BE2C (cell line): ENCODE results near the gene MEF2D.

Experiments
- DNase-seq: peaks from one replicate; pipeline ENCODE4 v3.0.0-alpha.2; 2020
- H3K27me3 ChIP-seq: fragments of 250-450 bp; sonication (Bioruptor Pico); 2 replicates; pipeline ENCODE4 v1.5.1; 2020; ENCODE audit warnings: mild to moderate bottlenecking
- H3K36me3 ChIP-seq: fragments of 250-450 bp; sonication (Bioruptor Pico); 2 replicates; pipeline ENCODE4 v1.5.1; 2020; ENCODE audit warnings: mild to moderate bottlenecking
- H3K4me1 ChIP-seq: fragments of 250-450 bp; sonication (Bioruptor Pico); 2 replicates; pipeline ENCODE4 v1.5.1; 2020
- H3K4me3 ChIP-seq: 2 replicates; pipeline ENCODE4 v1.5.1; 2011; ENCODE audit warnings: low read depth, low read length
- H3K9me3 ChIP-seq: fragments of 250-450 bp; sonication (Bioruptor Pico); 2 replicates; pipeline ENCODE4 v1.5.1; 2020
- TF ChIP-seq, protein P1 (sequence below): IDR thresholded peaks from 2 replicates; pipeline ENCODE4 v1.5.1; 2012; ENCODE audit warnings: mild to moderate bottlenecking, low read depth, low read length

MEF2D gene

DNA sequence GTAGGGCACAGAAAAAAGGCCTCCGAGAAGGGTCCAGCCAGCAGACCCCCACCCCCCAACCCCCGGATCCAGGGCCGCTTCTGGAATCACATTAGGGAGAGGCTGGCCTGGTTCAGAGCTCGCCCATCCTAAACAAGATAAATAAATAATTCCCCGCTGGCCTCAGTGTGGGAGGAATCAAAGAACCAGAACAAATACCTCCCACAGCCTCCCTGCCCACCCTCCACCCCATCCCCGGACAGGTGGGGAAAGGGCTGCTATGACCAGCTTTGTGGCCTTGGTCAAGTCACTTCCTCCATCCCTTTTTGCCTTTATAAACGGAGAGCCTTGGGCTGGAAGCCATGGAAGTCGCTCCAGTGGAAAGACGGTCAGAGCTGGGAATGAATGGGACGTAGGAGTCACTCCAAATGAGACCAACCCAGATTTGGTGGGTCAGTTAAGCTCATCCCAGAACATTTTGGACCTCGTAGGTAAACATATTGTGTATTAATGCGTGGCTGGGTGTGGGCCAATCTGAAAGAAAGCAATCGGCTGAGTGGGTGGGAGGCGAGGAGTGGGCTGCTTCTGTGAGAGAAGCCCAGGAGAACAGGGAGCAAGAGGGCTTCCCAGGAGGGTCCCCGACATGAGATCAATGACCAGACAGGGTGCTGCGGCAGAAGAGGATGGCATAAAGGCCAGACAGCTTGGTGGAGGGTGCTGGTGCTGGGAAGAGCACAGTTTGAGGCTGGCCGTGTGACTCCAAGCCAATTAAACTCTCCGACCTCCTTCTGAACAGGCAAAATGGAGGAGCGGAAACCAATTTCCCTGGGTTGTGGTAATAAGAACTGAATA is 63.3 kb downstream of the MEF2D start:
- Histone ChIP-seq H3K36me3 (no peaks in the 10 kb centered on the region), H3K9me3 (no peaks in the 10 kb centered on the region), H3K4me1 (no peaks in the 10 kb centered on the region), H3K4me3 (no peak overlapping the region), H3K27me3 (peaks cover 81% of the 10 kb centered on the region)
- TF ChIP-seq, protein P1, sequence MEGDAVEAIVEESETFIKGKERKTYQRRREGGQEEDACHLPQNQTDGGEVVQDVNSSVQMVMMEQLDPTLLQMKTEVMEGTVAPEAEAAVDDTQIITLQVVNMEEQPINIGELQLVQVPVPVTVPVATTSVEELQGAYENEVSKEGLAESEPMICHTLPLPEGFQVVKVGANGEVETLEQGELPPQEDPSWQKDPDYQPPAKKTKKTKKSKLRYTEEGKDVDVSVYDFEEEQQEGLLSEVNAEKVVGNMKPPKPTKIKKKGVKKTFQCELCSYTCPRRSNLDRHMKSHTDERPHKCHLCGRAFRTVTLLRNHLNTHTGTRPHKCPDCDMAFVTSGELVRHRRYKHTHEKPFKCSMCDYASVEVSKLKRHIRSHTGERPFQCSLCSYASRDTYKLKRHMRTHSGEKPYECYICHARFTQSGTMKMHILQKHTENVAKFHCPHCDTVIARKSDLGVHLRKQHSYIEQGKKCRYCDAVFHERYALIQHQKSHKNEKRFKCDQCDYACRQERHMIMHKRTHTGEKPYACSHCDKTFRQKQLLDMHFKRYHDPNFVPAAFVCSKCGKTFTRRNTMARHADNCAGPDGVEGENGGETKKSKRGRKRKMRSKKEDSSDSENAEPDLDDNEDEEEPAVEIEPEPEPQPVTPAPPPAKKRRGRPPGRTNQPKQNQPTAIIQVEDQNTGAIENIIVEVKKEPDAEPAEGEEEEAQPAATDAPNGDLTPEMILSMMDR = no peak
- no peak for DNase-seq

DNA sequence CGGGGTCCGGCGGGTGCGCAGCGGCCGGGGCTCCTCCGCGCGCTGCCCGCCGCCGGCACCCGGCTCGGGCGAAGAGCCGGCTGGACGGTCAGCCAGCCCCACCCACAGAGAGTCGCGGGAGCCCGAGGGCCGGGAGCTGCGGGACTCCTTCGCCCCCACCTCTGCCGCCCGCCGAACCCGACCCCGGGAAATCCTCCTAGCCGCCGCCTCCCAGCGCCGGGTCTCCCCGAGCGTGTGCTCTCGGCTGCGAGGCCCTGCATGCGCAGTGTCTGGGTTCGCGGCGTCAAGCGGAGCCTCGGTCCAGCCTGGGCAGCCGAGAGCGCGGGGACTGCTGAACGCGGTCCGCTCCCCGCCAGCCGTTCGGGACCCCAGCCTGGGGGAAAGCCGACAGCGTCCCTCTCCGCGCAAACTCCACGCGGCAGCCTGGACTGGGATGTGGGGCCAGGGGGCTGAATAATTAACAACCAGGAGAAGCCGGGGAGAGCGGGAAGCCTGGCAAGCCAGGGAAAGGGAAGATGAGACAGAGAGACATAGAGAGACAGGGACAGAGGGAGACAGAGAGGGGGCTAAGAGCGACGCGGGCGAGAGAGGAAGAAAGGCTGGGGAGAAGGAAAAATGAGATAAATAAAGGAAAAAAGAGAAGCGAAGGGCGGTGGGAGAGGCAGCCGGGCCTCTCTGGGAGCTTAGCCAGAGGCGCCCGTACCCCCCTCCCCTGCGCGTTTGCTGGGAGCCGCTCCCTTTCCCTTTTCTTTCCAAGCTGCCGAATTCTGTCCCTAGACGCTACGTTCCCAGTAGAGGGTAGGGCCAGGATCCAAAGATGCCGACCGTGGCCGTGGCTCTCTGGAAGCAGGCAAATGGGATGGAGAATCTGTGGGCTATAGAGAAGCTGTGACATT is 64.2 kb downstream of the MEF2D start:
- TF ChIP-seq, protein P1 = no peak
- no peaks in the 10 kb centered on the region for H3K9me3 ChIP-seq
- 0 out of 2 replicates have a peak overlapping the region, but pooled peaks have one; percentile 31 for H3K4me3 ChIP-seq
- no peaks in the 10 kb centered on the region for H3K36me3 ChIP-seq
- peak; percentile 38 for DNase-seq
- H3K27me3 ChIP-seq = peaks cover 76% of the 10 kb centered on the region
- H3K4me1 ChIP-seq = no peaks in the 10 kb centered on the region

DNA sequence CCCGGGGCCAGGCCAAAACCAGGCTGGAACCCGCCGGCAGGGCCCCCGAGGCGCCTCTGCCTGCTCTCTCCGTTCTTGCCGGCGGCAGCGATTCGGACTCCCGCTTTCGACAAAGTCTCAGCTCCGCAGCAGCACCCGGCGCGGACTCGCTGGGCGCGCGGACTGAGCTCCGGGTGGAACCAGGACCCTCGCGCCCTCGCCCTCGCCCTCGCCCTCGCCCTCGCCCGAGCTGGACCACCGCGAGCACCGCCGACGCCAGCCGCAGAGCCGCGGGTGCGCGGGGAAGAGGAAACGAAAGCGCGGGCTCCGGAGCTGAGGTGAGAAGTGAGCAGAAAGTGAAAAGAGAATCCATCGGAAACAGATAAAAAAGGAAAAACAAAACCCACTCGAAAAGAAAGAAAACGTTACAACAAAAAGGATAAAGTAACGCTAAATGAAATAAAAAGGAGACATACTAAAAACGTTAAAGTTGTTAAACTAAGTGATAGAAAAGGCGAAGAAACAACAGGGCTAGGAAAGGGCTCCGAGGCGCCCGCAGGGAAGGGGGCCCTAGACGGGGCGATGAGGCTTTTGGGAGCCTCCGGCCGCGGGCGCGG is 64.9 kb downstream of the MEF2D start:
- no peak for DNase-seq
- Histone ChIP-seq H3K4me3 (peak overlapping the region; percentile 38), H3K27me3 (peaks cover 73% of the 10 kb centered on the region), H3K9me3 (no peaks in the 10 kb centered on the region), H3K4me1 (no peaks in the 10 kb centered on the region), H3K36me3 (no peaks in the 10 kb centered on the region)
- TF ChIP-seq, protein P1 = no peak

DNA sequence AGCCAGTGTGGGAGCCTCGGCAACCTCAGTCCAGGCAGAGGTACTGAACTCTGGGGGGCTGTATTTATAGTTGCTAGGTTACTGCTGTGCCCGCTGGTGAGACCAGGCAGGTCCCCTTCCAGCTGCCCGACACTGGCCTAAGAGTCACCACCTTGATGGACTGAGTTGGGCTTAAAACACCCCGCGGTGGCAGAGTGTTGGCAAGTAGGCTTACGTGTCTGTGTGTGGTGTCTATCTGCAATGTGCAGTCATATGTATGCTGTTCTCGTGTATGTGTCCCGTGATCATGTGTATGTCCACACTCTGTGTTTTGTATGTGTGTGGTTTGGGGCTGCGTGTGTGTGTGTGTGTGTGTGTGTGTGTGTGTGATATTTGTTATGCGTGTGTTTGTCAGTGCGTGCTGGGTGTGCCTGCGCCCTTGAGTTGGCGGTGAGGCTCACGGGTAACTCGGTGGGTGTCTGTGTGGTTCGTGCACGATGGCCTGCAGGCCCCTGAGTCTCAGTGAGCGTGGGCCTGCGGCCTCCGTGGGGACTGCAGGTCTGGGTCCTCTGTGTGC is 65.5 kb downstream of the MEF2D start:
- H3K9me3 ChIP-seq = no peaks in the 10 kb centered on the region
- H3K27me3 ChIP-seq = peaks cover 67% of the 10 kb centered on the region
- TF ChIP-seq, protein P1 = no peak
- H3K36me3 ChIP-seq = no peaks in the 10 kb centered on the region
- DNase-seq = no peak
- H3K4me3 ChIP-seq = no peak overlapping the region
- no peaks in the 10 kb centered on the region for H3K4me1 ChIP-seq

DNA sequence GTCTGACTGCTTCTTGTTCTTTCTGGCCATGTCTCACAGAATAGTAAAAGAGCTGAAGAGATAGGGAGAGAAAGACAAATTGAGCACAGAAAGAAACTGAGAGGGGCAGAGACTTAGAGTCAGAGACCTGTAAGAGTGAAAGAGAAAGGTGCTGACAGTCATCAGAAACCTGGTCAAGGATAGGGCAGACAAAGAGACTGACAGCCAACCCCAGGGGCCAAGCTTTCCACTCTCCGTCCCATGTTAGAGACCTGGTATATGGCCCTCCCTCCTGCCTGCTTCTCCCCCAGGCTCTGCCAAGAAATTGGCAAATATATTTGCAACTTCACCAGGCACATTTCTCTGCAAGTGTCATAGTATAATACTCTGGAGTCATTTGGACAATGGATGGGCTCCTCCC is 67.0 kb downstream of the MEF2D start:
- Histone ChIP-seq H3K9me3 (no peaks in the 10 kb centered on the region), H3K4me3 (no peak overlapping the region), H3K27me3 (peaks cover 56% of the 10 kb centered on the region), H3K36me3 (no peaks in the 10 kb centered on the region), H3K4me1 (no peaks in the 10 kb centered on the region)
- DNase-seq = no peak
- TF ChIP-seq, protein P1 = no peak
